Measurements from ENCODE around the gene WDR33.

- TF ChIP-seq, protein P1, sequence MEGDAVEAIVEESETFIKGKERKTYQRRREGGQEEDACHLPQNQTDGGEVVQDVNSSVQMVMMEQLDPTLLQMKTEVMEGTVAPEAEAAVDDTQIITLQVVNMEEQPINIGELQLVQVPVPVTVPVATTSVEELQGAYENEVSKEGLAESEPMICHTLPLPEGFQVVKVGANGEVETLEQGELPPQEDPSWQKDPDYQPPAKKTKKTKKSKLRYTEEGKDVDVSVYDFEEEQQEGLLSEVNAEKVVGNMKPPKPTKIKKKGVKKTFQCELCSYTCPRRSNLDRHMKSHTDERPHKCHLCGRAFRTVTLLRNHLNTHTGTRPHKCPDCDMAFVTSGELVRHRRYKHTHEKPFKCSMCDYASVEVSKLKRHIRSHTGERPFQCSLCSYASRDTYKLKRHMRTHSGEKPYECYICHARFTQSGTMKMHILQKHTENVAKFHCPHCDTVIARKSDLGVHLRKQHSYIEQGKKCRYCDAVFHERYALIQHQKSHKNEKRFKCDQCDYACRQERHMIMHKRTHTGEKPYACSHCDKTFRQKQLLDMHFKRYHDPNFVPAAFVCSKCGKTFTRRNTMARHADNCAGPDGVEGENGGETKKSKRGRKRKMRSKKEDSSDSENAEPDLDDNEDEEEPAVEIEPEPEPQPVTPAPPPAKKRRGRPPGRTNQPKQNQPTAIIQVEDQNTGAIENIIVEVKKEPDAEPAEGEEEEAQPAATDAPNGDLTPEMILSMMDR (IDR thresholded peaks at IDR 0.05): no peak
- TF ChIP-seq POLR2A (IDR thresholded peaks at IDR 0.05) (no peak), EP300 (IDR thresholded peaks at IDR 0.05) (no peak), POLR2AphosphoS5 (IDR thresholded peaks at IDR 0.05) (no peak)
Observed at GRCh38 chr2:127678991-127679390, 132.0 kb downstream of the WDR33 start.
